Left lobe of liver (tissue), 2 donors: ENCODE measurements around the gene CBX7. TPM values are rescaled to one million over a fixed set of nuclear protein-coding genes. Genes with fewer than 3 reads are reported as not detected.

Experiments used
- ATAC-seq: fragments of 200-7000 bp; cut with Tn5 transposase; one replicate; pipeline ENCODE4 v1.9.1; 2020; ENCODE audit warnings: mild to moderate bottlenecking, moderate library complexity
- DNase-seq: peaks from one replicate; pipeline ENCODE4 v3.0.0-alpha.2; 2020; ENCODE audit warnings: low spot score
- total RNA-seq: library from RNA; stranded (reverse); gene quantifications from one replicate; pipeline ENCODE4 v1.2.1, GENCODE V29; 2021
- donor health status: DM: no; HTN: no; CAD: no; lungs with moderate emphysema.
- donor health status: DM: no; HTN: yes; CAD: no.

Gene CBX7
- total RNA-seq = 15.7 TPM

- DNase-seq = peak; percentile 97
- ATAC-seq = peak; percentile 95
Observed at GRCh38 chr22:39152511-39153219, at the start of gene CBX7. CBX7 (minus strand) TSS chr22:39152680; CDS start chr22:39152444, 236 bp downstream.

GRCh38 chr22:39197578-39197977, 45.1 kb upstream of the CBX7 start:
- no peak for ATAC-seq
- DNase-seq = no peak

GRCh38 chr22:39194098-39194497, 41.6 kb upstream of the CBX7 start:
- ATAC-seq (no peak), DNase-seq (no peak)

GRCh38 chr22:39188809-39189208, 36.3 kb upstream of the CBX7 start:
- DNase-seq (no peak), ATAC-seq (no peak)

GRCh38 chr22:39185601-39186012, 33.1 kb upstream of the CBX7 start:
- DNase-seq = no peak
- ATAC-seq = peak; percentile 33

- no peak for DNase-seq
- ATAC-seq = no peak
Observed at GRCh38 chr22:39184586-39185577, 32.4 kb upstream of the CBX7 start.

GRCh38 chr22:39183991-39184585, 31.6 kb upstream of the CBX7 start:
- peak; percentile 39 for ATAC-seq
- DNase-seq = no peak

- ATAC-seq = no peak
- DNase-seq = no peak
Observed at GRCh38 chr22:39182478-39183030, 30.1 kb upstream of the CBX7 start.

GRCh38 chr22:39181778-39182177, 29.3 kb upstream of the CBX7 start:
- ATAC-seq (no peak), DNase-seq (no peak)

- DNase-seq = no peak
Observed at GRCh38 chr22:39181356-39181755, 28.9 kb upstream of the CBX7 start.

GRCh38 chr22:39179841-39180335, 27.4 kb upstream of the CBX7 start:
- ATAC-seq = no peak
- DNase-seq = no peak

More at GRCh38 chr22:39181356-39181755, 28.9 kb upstream of the CBX7 start:
- no peak for ATAC-seq

- ATAC-seq (no peak), DNase-seq (no peak)
Observed at GRCh38 chr22:39179401-39179827, 26.9 kb upstream of the CBX7 start.

- ATAC-seq = no peak
- peak; percentile 29 for DNase-seq
Observed at GRCh38 chr22:39178206-39179111, 26.0 kb upstream of the CBX7 start.

GRCh38 chr22:39177791-39178190, 25.3 kb upstream of the CBX7 start:
- DNase-seq (peak; percentile 40), ATAC-seq (no peak)

- peak; percentile 34 for DNase-seq
- ATAC-seq = no peak
Observed at GRCh38 chr22:39177456-39177775, 24.9 kb upstream of the CBX7 start.

- no peak for ATAC-seq
- DNase-seq = peak; percentile 40
Observed at GRCh38 chr22:39176714-39177455, 24.4 kb upstream of the CBX7 start.

- ATAC-seq = peak; percentile 59
- peak; percentile 63 for DNase-seq
Observed at GRCh38 chr22:39176143-39176713, 23.7 kb upstream of the CBX7 start.

- ATAC-seq = no peak
- peak; percentile 45 for DNase-seq
Observed at GRCh38 chr22:39175353-39176142, 23.1 kb upstream of the CBX7 start.
